DOHH2 (cell line): ENCODE data around the gene TBX21.

ENCODE experiments used
- H3F3A ChIP-seq: fragments of 200-600 bp; sonication (generic), shearing (Covaris generic); 2 replicates; pipeline ENCODE4 v1.6.0; 2016; ENCODE audit warnings: antibody characterized with exemption, mild to moderate bottlenecking; ENCODE audit not compliant: control insufficient read depth, insufficient read depth
- H3K27ac ChIP-seq: fragments of 200-600 bp; sonication (generic); 2 replicates; pipeline ENCODE4 v1.5.1; 2014; ENCODE audit warnings: low read depth, mild to moderate bottlenecking, low read length, moderate library complexity
- H3K27me3 ChIP-seq: fragments of 200-600 bp; sonication (generic); 2 replicates; pipeline ENCODE4 v1.6.1; 2014; ENCODE audit warnings: mild to moderate bottlenecking, low read length, mixed read lengths; ENCODE audit not compliant: control insufficient read depth
- H3K36me3 ChIP-seq: fragments of 200-600 bp; sonication (generic); 2 replicates; pipeline ENCODE4 v1.6.1; 2014; ENCODE audit warnings: mild to moderate bottlenecking, low read length, moderate library complexity, mixed read lengths; ENCODE audit not compliant: control insufficient read depth
- H3K4me1 ChIP-seq: fragments of 200-600 bp; sonication (generic); 2 replicates; pipeline ENCODE4 v1.6.1; 2014; ENCODE audit warnings: mild to moderate bottlenecking, low read length, mixed read lengths; ENCODE audit not compliant: control insufficient read depth
- H3K4me2 ChIP-seq: fragments of 200-600 bp; sonication (generic); 2 replicates; pipeline ENCODE4 v1.6.0; 2014; ENCODE audit warnings: mild to moderate bottlenecking, low read length, moderate library complexity
- H3K4me3 ChIP-seq: fragments of 200-600 bp; sonication (generic); 2 replicates; pipeline ENCODE4 v1.5.1; 2014; ENCODE audit warnings: mild to moderate bottlenecking, low read length, mixed read lengths
- H3K79me2 ChIP-seq: fragments of 200-600 bp; sonication (generic); 2 replicates; pipeline ENCODE4 v1.6.1; 2014; ENCODE audit warnings: mild to moderate bottlenecking, low read length, mixed read lengths; ENCODE audit not compliant: control insufficient read depth
- H3K9me2 ChIP-seq: fragments of 200-600 bp; sonication (generic); replicated peaks from 2 replicates; pipeline ENCODE4 v1.6.1; 2014; ENCODE audit warnings: mild to moderate bottlenecking, low read length, mixed read lengths; ENCODE audit not compliant: control insufficient read depth
- H3K9me3 ChIP-seq: fragments of 200-600 bp; sonication (generic); 2 replicates; pipeline ENCODE4 v1.6.1; 2014; ENCODE audit warnings: antibody characterized with exemption, low read length, mixed read lengths; ENCODE audit not compliant: control insufficient read depth, insufficient read depth
- H4K20me1 ChIP-seq: fragments of 200-600 bp; sonication (generic); 2 replicates; pipeline ENCODE4 v1.6.0; 2014; ENCODE audit warnings: low read depth, mild to moderate bottlenecking, antibody characterized with exemption, low read length, moderate library complexity; ENCODE audit not compliant: control insufficient read depth, insufficient read depth
- EZH2phosphoT487 ChIP-seq: fragments of 200-600 bp; sonication (generic); IDR thresholded peaks from 2 replicates; pipeline ENCODE4 v1.6.1; 2017; ENCODE audit warnings: borderline replicate concordance, mild to moderate bottlenecking, antibody characterized with exemption, low read length, moderate library complexity, mixed read lengths
- TF ChIP-seq, protein P1 (sequence below): fragments of 200-600 bp; sonication (generic); IDR thresholded peaks from one replicate; pipeline ENCODE4 v1.5.1; 2014; ENCODE audit warnings: antibody characterized with exemption, mild to moderate bottlenecking, low read depth, low read length; ENCODE audit not compliant: poor library complexity, severe bottlenecking

TBX21 gene

DNA sequence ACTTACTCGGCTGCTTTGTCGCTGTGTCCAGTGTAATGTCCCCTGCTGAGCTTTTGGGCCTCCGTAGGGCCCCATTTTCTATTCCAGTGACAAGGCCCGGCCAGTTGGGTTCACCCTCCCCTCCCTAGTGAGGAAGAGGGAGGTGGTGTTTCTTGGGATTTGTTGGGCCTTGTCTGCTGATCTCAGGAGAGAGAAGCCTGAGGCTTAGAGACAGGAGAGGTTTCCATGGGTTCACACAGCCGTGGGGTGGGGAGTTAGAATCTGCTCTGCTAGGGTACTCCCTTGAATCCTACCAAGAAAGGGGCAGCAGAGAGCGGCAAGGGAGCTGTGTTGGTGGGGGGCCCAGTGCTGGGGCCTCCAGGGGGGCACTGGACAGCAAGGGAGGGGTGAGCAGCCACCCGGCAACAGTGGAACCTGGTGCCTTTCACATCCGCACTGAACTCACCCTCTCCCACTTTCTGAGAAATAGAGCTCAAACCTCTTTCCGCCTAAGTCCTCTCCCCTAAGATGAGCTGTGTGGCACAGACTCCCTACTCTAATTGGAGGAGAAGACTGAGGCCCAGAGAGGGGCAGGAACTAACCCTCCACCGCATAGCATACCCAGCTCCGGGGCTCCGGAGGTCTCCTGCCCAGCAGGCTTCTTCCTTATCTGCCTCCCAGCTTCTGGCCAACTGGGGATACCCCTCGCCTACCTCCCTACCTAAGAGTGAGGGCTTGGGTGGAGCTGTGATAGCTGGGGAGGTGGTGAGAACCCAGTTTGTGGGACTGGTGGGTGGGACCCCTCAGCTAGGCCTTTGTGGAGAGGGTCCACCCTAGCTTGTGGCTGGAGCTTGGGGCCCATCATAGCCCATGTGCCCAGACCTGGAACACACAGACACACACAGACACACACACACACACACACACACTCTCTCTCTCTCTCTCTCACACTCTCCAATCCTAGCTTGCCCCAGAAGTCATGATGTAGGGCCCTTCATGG lies 32.3 kb upstream of the TBX21 start:
- H3F3A ChIP-seq, result peaks cover 3% of the 10 kb centered on the region
- no peak overlapping the region for H3K4me3 ChIP-seq
- H4K20me1 ChIP-seq, result no peaks in the 10 kb centered on the region; the same call in 1 of the 2 replicates
- H3K27me3 ChIP-seq, result 0 out of 2 replicates have a peak, but pooled peaks cover 4% of the 10 kb centered on the region
- no peaks in the 10 kb centered on the region for H3K9me2 ChIP-seq
- no peaks in the 10 kb centered on the region for H3K9me3 ChIP-seq
- no peak overlapping the region for H3K4me2 ChIP-seq
- H3K79me2 ChIP-seq, result no peaks in the 10 kb centered on the region
- H3K36me3 ChIP-seq, result no peaks in the 10 kb centered on the region
- TF ChIP-seq, protein P1, sequence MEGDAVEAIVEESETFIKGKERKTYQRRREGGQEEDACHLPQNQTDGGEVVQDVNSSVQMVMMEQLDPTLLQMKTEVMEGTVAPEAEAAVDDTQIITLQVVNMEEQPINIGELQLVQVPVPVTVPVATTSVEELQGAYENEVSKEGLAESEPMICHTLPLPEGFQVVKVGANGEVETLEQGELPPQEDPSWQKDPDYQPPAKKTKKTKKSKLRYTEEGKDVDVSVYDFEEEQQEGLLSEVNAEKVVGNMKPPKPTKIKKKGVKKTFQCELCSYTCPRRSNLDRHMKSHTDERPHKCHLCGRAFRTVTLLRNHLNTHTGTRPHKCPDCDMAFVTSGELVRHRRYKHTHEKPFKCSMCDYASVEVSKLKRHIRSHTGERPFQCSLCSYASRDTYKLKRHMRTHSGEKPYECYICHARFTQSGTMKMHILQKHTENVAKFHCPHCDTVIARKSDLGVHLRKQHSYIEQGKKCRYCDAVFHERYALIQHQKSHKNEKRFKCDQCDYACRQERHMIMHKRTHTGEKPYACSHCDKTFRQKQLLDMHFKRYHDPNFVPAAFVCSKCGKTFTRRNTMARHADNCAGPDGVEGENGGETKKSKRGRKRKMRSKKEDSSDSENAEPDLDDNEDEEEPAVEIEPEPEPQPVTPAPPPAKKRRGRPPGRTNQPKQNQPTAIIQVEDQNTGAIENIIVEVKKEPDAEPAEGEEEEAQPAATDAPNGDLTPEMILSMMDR, result no peak
- TF ChIP-seq EZH2phosphoT487, result no peak
- H3K27ac ChIP-seq, result no peak overlapping the region
- H3K4me1 ChIP-seq, result peaks cover 39% of the 10 kb centered on the region

DNA sequence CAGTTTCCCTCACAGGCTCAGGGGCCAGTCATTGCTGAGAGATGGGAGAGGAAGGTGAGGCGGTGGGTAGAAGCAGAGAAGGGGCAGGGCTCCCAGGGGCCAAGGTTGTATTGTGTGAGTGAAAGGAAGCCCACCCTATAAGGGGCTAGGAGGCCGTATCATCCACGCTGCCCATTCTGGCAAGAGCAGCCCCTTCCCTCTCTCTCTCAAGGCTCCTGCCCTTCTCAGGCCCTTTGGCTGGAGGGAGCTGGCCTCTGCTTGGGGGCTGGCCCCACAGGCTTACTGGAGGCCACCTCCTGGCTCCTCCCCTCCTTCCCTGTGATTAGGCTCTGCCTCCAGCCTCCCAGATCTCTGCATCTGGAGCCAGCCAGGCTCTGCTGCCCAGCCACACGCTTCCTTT lies 31.4 kb upstream of the TBX21 start:
- peaks cover 47% of the 10 kb centered on the region for H3K4me1 ChIP-seq
- H3K9me2 ChIP-seq, result no peaks in the 10 kb centered on the region
- 0 out of 2 replicates have a peak, but pooled peaks cover 4% of the 10 kb centered on the region for H3K27me3 ChIP-seq
- no peak overlapping the region for H3K27ac ChIP-seq
- peaks cover 3% of the 10 kb centered on the region for H3F3A ChIP-seq
- H3K4me2 ChIP-seq, result no peak overlapping the region
- no peaks in the 10 kb centered on the region for H3K36me3 ChIP-seq
- TF ChIP-seq, protein P1, result no peak
- no peak for TF ChIP-seq EZH2phosphoT487
- H3K4me3 ChIP-seq, result no peak overlapping the region
- no peaks in the 10 kb centered on the region for H3K79me2 ChIP-seq
- H4K20me1 ChIP-seq, result no peaks in the 10 kb centered on the region; the same call in 1 of the 2 replicates
- no peaks in the 10 kb centered on the region for H3K9me3 ChIP-seq

DNA sequence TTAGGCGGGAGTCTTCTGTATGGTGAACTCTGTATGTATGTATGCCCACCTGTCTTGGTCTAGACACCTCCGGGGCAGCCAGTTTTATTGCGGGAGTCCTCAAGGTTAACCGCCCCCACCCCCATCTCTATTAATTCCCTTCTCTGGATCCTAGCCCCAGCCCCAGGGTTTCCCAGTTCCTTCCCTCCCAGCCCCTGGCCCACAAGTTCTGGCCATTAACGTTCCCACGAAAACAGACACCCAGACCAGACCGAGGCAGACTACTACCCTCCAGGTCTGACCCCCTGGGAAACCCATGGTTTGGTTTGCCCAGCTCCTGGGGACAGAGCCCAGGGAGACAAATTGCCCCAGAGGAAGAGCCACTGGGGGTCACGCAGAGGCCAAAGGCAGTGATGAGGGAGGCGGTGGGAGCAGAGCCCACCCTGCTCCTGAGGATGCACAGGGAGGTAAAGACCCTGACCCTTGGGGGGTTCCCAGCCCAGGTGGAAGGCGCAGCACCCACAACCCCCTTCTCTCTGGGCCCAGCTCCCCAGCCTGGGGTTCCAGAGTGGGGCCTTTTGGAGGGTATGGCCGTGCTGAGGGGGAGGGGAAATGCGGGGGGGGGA lies 30.5 kb upstream of the TBX21 start:
- Histone ChIP-seq H3F3A (peaks cover 3% of the 10 kb centered on the region), H3K79me2 (no peaks in the 10 kb centered on the region), H3K4me2 (peak overlapping the region; percentile 51; the same call in 1 of the 2 replicates), H3K9me3 (no peaks in the 10 kb centered on the region), H3K27ac (no peak overlapping the region), H3K4me1 (peaks cover 48% of the 10 kb centered on the region), H4K20me1 (no peaks in the 10 kb centered on the region; the same call in 1 of the 2 replicates), H3K27me3 (0 out of 2 replicates have a peak, but pooled peaks cover 4% of the 10 kb centered on the region), H3K9me2 (no peaks in the 10 kb centered on the region), H3K4me3 (no peak overlapping the region), H3K36me3 (no peaks in the 10 kb centered on the region)
- no peak for TF ChIP-seq EZH2phosphoT487
- TF ChIP-seq, protein P1, result no peak
